ENCODE results near the gene PHLDA2. TPM values are rescaled to one million over a fixed set of nuclear protein-coding genes. Genes with fewer than 3 reads are reported as not detected.

PHLDA2 gene
- polyA plus RNA-seq, 4 donors: 5.7 to 55.1 (median 25.2) TPM

DNA sequence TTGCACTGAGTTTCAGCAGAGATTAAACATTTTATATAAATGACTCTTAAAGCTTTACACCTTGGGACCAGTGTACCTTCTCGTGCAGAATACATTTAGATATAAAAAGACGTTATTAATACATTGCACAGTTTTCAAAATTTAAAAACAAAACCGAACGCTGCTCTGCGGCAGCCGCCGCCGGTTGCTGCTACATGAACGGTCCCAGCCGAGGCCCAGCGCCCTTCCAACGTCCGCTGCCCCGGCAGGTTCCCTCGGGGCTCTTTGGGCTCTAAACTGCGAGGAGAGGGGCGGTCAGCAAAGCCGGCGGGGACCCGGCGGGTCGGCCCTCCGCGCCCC lies 45.6 kb downstream of the PHLDA2 start:
- 4 to 11% (median 9%) methylated on average over 24 of the region's 24 CpGs for WGBS, 3 donors
- peaks cover 0 to 16% of the 10 kb centered on the region in 2 donors for H3K9me3 ChIP-seq (ENCODE audit: control insufficient read depth in 2 of 2, insufficient read depth in 1 of 2, low read depth in 1 of 2, low read length in 1 of 2)
- peaks cover 0 to 34% (median 0%) of the 10 kb centered on the region in 3 donors for H3K36me3 ChIP-seq (ENCODE audit: control insufficient read depth in 3 of 3, insufficient read depth in 2 of 3, low read depth in 1 of 3, low read length in 3 of 3)
- peaks cover 0 to 22% (median 0%) of the 10 kb centered on the region in 3 donors for H3K4me1 ChIP-seq (ENCODE audit: control insufficient read depth in 3 of 3, insufficient read depth in 2 of 3, low read depth in 1 of 3, low read length in 2 of 3)
- H3K4me3 ChIP-seq (ENCODE audit: low read depth in 1 of 3, low read length in 3 of 3): peak overlapping the region; percentile 38 to 72 (median 66)
- FAIRE-seq (no peak), DNase-seq (no peak)
- peak overlapping the region in 2 of 3 donors; percentile 26 to 82 for H3K27ac ChIP-seq (ENCODE audit: low read depth in 1 of 3, low read length in 2 of 3)
- peaks cover 0 to 2% (median 0%) of the 10 kb centered on the region in 3 donors for H3K27me3 ChIP-seq (ENCODE audit: control insufficient read depth in 3 of 3, insufficient read depth in 3 of 3, low read length in 3 of 3)

- 49 to 71% (median 61%) methylated on average over 11 of the region's 11 CpGs for WGBS, 3 donors
- Histone ChIP-seq H3K27me3 (ENCODE audit: control insufficient read depth in 3 of 3, insufficient read depth in 3 of 3, low read length in 3 of 3) (peaks cover 0 to 2% (median 0%) of the 10 kb centered on the region in 3 donors), H3K9me3 (ENCODE audit: control insufficient read depth in 2 of 2, insufficient read depth in 1 of 2, low read depth in 1 of 2, low read length in 1 of 2) (peaks cover 0 to 13% of the 10 kb centered on the region in 2 donors), H3K4me3 (ENCODE audit: low read depth in 1 of 3, low read length in 3 of 3) (peak overlapping the region in 1 of 3 donors; percentile 72), H3K4me1 (ENCODE audit: control insufficient read depth in 3 of 3, insufficient read depth in 2 of 3, low read depth in 1 of 3, low read length in 2 of 3) (peaks cover 0 to 22% (median 0%) of the 10 kb centered on the region in 3 donors), H3K27ac (ENCODE audit: low read depth in 1 of 3, low read length in 2 of 3) (peak overlapping the region in 1 of 3 donors; percentile 59), H3K36me3 (ENCODE audit: control insufficient read depth in 3 of 3, insufficient read depth in 2 of 3, low read depth in 1 of 3, low read length in 3 of 3) (peaks cover 0 to 34% (median 0%) of the 10 kb centered on the region in 3 donors)
- DNase-seq: no peak
- no peak for FAIRE-seq
Observed at GRCh38 chr11:2882396-2883110, 46.7 kb downstream of the PHLDA2 start.

GRCh38 chr11:2881981-2882375 lies 47.2 kb downstream of the PHLDA2 start:
- H3K27me3 ChIP-seq (ENCODE audit: control insufficient read depth in 3 of 3, insufficient read depth in 3 of 3, low read length in 3 of 3): peaks cover 0 to 2% (median 0%) of the 10 kb centered on the region in 3 donors
- peak overlapping the region in 1 of 3 donors; percentile 59 for H3K27ac ChIP-seq (ENCODE audit: low read depth in 1 of 3, low read length in 2 of 3)
- no peak for FAIRE-seq
- no peak overlapping the region for H3K4me3 ChIP-seq (ENCODE audit: low read depth in 1 of 3, low read length in 3 of 3)
- DNase-seq: no peak
- H3K9me3 ChIP-seq (ENCODE audit: control insufficient read depth in 2 of 2, insufficient read depth in 1 of 2, low read depth in 1 of 2, low read length in 1 of 2): peaks cover 0 to 10% of the 10 kb centered on the region in 2 donors
- peaks cover 0 to 37% (median 0%) of the 10 kb centered on the region in 3 donors for H3K36me3 ChIP-seq (ENCODE audit: control insufficient read depth in 3 of 3, insufficient read depth in 2 of 3, low read depth in 1 of 3, low read length in 3 of 3)
- 65 to 83% (median 81%) methylated on average over 12 of the region's 12 CpGs for WGBS, 3 donors
- H3K4me1 ChIP-seq (ENCODE audit: control insufficient read depth in 3 of 3, insufficient read depth in 2 of 3, low read depth in 1 of 3, low read length in 2 of 3): peaks cover 0 to 18% (median 0%) of the 10 kb centered on the region in 3 donors

DNA sequence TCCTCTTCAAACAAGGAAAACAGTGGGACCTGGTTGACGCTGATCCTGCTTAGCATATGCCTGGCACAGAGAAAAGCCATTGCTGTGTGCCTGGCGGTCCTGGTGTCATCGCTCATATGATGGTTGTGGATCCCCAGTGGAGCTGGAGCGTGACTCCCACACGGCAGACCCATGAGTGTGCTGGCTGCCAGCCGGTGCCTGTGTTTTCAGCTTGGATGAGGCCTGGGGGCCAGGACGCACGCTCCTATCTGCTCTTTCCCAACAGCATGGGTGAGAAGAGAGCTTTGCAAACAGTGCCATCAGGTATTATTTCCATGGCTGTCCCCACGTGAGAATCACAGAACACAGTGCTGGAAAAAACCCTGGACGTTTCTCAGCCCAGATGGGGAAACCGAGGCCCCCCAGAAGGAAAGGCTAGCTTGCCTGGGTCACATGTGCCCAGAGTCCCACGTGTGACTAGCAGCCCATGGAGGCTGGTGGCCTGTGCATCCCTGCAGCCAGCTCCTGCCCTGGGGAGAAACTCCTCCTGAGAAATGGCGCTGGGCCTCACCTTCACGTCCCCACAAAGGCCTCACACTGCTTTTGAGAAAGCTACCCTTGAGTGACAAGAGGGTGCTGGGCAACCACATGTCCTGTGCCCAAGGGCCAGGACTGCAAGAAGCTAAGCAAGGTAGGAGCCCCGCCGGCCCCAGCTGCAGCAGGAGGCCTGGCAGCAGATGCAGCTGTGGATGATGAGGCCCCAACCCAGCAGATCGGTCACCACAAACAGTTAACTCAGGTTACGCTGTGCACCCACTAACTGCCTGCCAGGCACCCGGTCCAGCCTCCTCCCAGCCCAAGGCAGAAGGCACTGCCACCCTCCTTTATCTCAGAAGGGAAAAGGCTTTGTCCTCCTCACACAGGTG lies 47.9 kb downstream of the PHLDA2 start:
- Histone ChIP-seq H3K27me3 (ENCODE audit: control insufficient read depth in 3 of 3, insufficient read depth in 3 of 3, low read length in 3 of 3) (peaks cover 0 to 2% (median 0%) of the 10 kb centered on the region in 3 donors), H3K4me3 (ENCODE audit: low read depth in 1 of 3, low read length in 3 of 3) (no peak overlapping the region), H3K4me1 (ENCODE audit: control insufficient read depth in 3 of 3, insufficient read depth in 2 of 3, low read depth in 1 of 3, low read length in 2 of 3) (peaks cover 0 to 11% (median 0%) of the 10 kb centered on the region in 3 donors), H3K9me3 (ENCODE audit: control insufficient read depth in 2 of 2, insufficient read depth in 1 of 2, low read depth in 1 of 2, low read length in 1 of 2) (peaks cover 0 to 12% of the 10 kb centered on the region in 2 donors), H3K36me3 (ENCODE audit: control insufficient read depth in 3 of 3, insufficient read depth in 2 of 3, low read depth in 1 of 3, low read length in 3 of 3) (peaks cover 0 to 37% (median 0%) of the 10 kb centered on the region in 3 donors), H3K27ac (ENCODE audit: low read depth in 1 of 3, low read length in 2 of 3) (peak overlapping the region in 1 of 3 donors; percentile 59)
- FAIRE-seq (no peak), DNase-seq (no peak)
- WGBS, 3 donors: 86 to 87% (median 86%) methylated on average over 19 of the region's 19 CpGs

- no peak overlapping the region for H3K27ac ChIP-seq (ENCODE audit: low read depth in 1 of 3, low read length in 2 of 3)
- H3K4me3 ChIP-seq (ENCODE audit: low read depth in 1 of 3, low read length in 3 of 3): no peak overlapping the region
- peaks cover 0 to 10% (median 0%) of the 10 kb centered on the region in 3 donors for H3K4me1 ChIP-seq (ENCODE audit: control insufficient read depth in 3 of 3, insufficient read depth in 2 of 3, low read depth in 1 of 3, low read length in 2 of 3)
- DNase-seq (no peak), FAIRE-seq (no peak)
- H3K9me3 ChIP-seq (ENCODE audit: control insufficient read depth in 2 of 2, insufficient read depth in 1 of 2, low read depth in 1 of 2, low read length in 1 of 2): peaks cover 0 to 12% of the 10 kb centered on the region in 2 donors
- H3K36me3 ChIP-seq (ENCODE audit: control insufficient read depth in 3 of 3, insufficient read depth in 2 of 3, low read depth in 1 of 3, low read length in 3 of 3): peaks cover 0 to 37% (median 0%) of the 10 kb centered on the region in 3 donors
- 74 to 86% (median 80%) methylated on average over 7 of the region's 7 CpGs for WGBS, 3 donors
- H3K27me3 ChIP-seq (ENCODE audit: control insufficient read depth in 3 of 3, insufficient read depth in 3 of 3, low read length in 3 of 3): peaks cover 0 to 2% (median 0%) of the 10 kb centered on the region in 3 donors
Observed at GRCh38 chr11:2880646-2881045, 48.6 kb downstream of the PHLDA2 start.

GRCh38 chr11:2878782-2879181 lies 50.4 kb downstream of the PHLDA2 start:
- Histone ChIP-seq H3K36me3 (ENCODE audit: control insufficient read depth in 3 of 3, insufficient read depth in 2 of 3, low read depth in 1 of 3, low read length in 3 of 3) (peaks cover 0 to 36% (median 0%) of the 10 kb centered on the region in 3 donors), H3K9me3 (ENCODE audit: control insufficient read depth in 2 of 2, insufficient read depth in 1 of 2, low read depth in 1 of 2, low read length in 1 of 2) (peaks cover 0 to 29% of the 10 kb centered on the region in 2 donors), H3K27ac (ENCODE audit: low read depth in 1 of 3, low read length in 2 of 3) (no peak overlapping the region), H3K4me3 (ENCODE audit: low read depth in 1 of 3, low read length in 3 of 3) (no peak overlapping the region), H3K27me3 (ENCODE audit: control insufficient read depth in 3 of 3, insufficient read depth in 3 of 3, low read length in 3 of 3) (peaks cover 0 to 2% (median 0%) of the 10 kb centered on the region in 3 donors), H3K4me1 (ENCODE audit: control insufficient read depth in 3 of 3, insufficient read depth in 2 of 3, low read depth in 1 of 3, low read length in 2 of 3) (peaks cover 0 to 10% (median 0%) of the 10 kb centered on the region in 3 donors)
- WGBS, 3 donors: 90 to 95% (median 93%) methylated on average over 8 of the region's 8 CpGs
- FAIRE-seq (no peak), DNase-seq (no peak)

Other genes with a start within 250 kb of the PHLDA2 start
- gene KCNQ1OT1, start 229.4 kb downstream of the PHLDA2 start, polyA plus RNA-seq: 1 to 10 TPM in 1 of 4 donors, under 1 TPM in 3; under 0.01 to 2.3 (median 0.11) TPM
- gene CDKN1C, start 43.6 kb downstream of the PHLDA2 start, polyA plus RNA-seq: 100 to 1,000 TPM in 1 of 4 donors, 10 to 100 TPM in 1, 1 to 10 TPM in 2; 4.0 to 328 (median 17.7) TPM
- 100 to 1,000 TPM in 1 of 4 donors, 10 to 100 TPM in 3; 75.1 to 108 (median 84.6) TPM for gene NAP1L4, start 62.9 kb upstream of the PHLDA2 start, polyA plus RNA-seq
- gene CARS1, start 128.0 kb upstream of the PHLDA2 start, polyA plus RNA-seq: 10 to 100 TPM; 36.0 to 69.8 (median 42.9) TPM
- 10 to 100 TPM in 2 of 4 donors, 1 to 10 TPM in 2; 1.6 to 16.3 (median 7.9) TPM for gene OSBPL5, start 235.9 kb upstream of the PHLDA2 start, polyA plus RNA-seq